SK-N-MC (cell line): Measurements from ENCODE around the gene ZNF804A.

Source experiments
- DNase-seq: peaks from one replicate; pipeline ENCODE4 v3.0.0-alpha.2; 2011; ENCODE audit warnings: low read depth, low spot score
- H3K27ac ChIP-seq: fragments of 200-600 bp; sonication (generic); 2 replicates; pipeline ENCODE4 v1.5.1; 2016; ENCODE audit warnings: mixed run types
- H3K36me3 ChIP-seq: fragments of 200-600 bp; sonication (generic); 2 replicates; pipeline ENCODE4 v1.6.1; 2017; ENCODE audit warnings: antibody characterized with exemption, low read length, mixed read lengths; ENCODE audit not compliant: insufficient read depth
- H3K4me3 ChIP-seq: fragments of 200-600 bp; sonication (generic); 2 replicates; pipeline ENCODE4 v1.5.1; 2016
- H3K9ac ChIP-seq: fragments of 200-600 bp; sonication (generic); 2 replicates; pipeline ENCODE4 v1.8.0; 2017; ENCODE audit warnings: mixed run types, mixed read lengths; ENCODE audit not compliant: insufficient read length
- H3K9me3 ChIP-seq: fragments of 200-600 bp; sonication (generic); 2 replicates; pipeline ENCODE4 v1.6.1; 2017; ENCODE audit warnings: low read depth, mild to moderate bottlenecking, antibody characterized with exemption, low read length, moderate library complexity, mixed read lengths
- EZH2 ChIP-seq: fragments of 200-600 bp; sonication (generic); IDR thresholded peaks from one replicate; pipeline ENCODE4 v1.6.1; 2017; ENCODE audit warnings: antibody characterized with exemption
- FOXP2 ChIP-seq: optimal IDR thresholded peaks from 2 replicates; pipeline ENCODE3; 2011; ENCODE audit warnings: mild to moderate bottlenecking, moderate library complexity; ENCODE audit not compliant: insufficient read depth; ENCODE audit errors: extremely low read length, control extremely low read depth
- POLR2AphosphoS5 ChIP-seq: IDR thresholded peaks from 2 replicates; pipeline ENCODE4 v1.6.1; 2012; ENCODE audit warnings: mild to moderate bottlenecking, low read depth, low read length, borderline replicate concordance

The ZNF804A gene

DNA sequence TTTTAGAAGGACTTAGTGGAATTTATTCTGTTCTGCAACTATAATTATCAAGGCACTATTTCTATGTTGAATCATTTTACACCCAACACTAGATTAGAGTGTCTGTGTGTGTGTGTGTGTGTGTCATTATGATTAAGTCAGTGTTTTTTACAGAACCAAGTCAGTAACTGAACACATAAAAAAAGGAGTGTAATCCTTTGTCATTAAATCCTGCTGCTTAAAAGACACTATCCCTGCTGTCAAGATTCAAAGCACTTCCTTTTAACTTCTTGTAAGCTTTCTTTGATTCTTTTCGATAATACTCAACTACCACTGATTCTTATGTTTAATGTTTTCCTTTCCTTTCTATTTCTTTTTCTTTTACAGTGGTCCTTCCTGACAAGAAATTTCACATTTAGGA lies 306.7 kb downstream of the ZNF804A start:
- Histone ChIP-seq H3K9ac (no peak overlapping the region), H3K9me3 (0 out of 2 replicates have a peak, but pooled peaks cover 1% of the 10 kb centered on the region), H3K27ac (no peak overlapping the region), H3K4me3 (no peak overlapping the region), H3K36me3 (no peaks in the 10 kb centered on the region)
- no peak for DNase-seq
- TF ChIP-seq EZH2 (no peak), FOXP2 (no peak), POLR2AphosphoS5 (no peak)

DNA sequence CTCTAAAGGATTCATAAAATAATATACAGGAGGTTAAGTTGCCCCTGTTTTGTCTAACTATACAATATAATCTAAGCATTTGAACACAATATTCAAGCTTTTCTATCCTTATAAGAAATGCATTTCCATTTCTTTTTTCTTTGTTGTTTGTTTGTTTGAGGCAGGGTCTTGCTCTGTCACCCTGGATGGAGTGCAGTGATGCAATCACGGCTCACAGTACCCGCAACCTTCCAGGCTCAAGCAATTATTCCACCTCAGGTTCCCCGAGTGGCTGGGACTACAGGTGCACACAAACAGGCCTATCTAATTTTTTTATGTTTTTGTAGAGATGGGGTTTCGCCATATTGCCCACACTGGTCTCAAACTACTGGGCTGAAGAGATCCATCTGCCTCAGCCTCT lies 307.8 kb downstream of the ZNF804A start:
- Histone ChIP-seq H3K36me3 (no peaks in the 10 kb centered on the region), H3K9me3 (0 out of 2 replicates have a peak, but pooled peaks cover 6% of the 10 kb centered on the region), H3K4me3 (no peak overlapping the region), H3K9ac (no peak overlapping the region), H3K27ac (no peak overlapping the region)
- DNase-seq: no peak
- TF ChIP-seq POLR2AphosphoS5 (no peak), FOXP2 (no peak), EZH2 (no peak)

DNA sequence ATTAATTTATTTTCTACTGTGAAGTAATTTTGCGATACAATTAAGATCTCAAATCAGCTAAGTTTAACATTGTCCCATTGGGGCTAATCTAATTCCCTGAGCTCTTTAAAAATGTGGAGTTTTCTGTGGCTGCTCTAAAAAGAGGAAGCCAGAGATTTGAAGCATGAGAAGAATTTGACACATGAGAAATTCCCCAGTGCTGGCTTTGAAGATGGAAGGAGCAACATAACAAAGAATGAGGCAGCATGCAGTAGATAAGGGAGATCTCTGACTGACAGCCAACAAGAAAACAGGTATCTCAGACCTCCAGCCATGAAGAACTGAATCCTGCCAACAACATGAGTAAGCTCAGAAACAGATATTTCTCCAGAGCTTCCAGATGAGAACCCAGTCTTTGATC lies 308.4 kb downstream of the ZNF804A start:
- no peak for DNase-seq
- H3K9ac ChIP-seq: no peak overlapping the region
- 0 out of 2 replicates have a peak, but pooled peaks cover 6% of the 10 kb centered on the region for H3K9me3 ChIP-seq
- H3K4me3 ChIP-seq: no peak overlapping the region
- H3K27ac ChIP-seq: no peak overlapping the region
- TF ChIP-seq EZH2: no peak
- TF ChIP-seq POLR2AphosphoS5: no peak
- no peaks in the 10 kb centered on the region for H3K36me3 ChIP-seq

DNA sequence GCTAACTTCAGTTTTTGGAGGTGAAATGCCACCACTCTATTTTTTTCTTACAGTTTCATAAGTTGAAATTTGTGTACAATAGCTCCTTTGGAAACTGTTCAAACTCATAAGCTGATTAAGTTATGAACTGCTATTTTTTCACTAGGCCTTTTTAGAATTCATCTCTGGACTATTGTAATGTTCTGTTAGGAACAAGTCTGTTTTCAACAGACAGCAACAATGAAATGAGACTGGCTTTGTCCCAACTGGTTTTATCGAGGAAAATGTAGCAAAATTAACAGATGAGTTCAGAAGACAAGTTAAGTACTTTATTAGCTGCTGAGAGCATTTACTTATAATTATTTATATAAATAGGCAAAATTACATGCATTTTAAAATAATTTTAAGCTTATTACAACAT lies 310.6 kb downstream of the ZNF804A start:
- no peak overlapping the region for H3K27ac ChIP-seq
- no peak for TF ChIP-seq FOXP2
- no peak for TF ChIP-seq EZH2
- no peak for TF ChIP-seq POLR2AphosphoS5
- no peak overlapping the region for H3K9ac ChIP-seq
- DNase-seq: no peak
- H3K4me3 ChIP-seq: no peak overlapping the region
- H3K9me3 ChIP-seq: 0 out of 2 replicates have a peak, but pooled peaks cover 6% of the 10 kb centered on the region
- no peaks in the 10 kb centered on the region for H3K36me3 ChIP-seq

DNA sequence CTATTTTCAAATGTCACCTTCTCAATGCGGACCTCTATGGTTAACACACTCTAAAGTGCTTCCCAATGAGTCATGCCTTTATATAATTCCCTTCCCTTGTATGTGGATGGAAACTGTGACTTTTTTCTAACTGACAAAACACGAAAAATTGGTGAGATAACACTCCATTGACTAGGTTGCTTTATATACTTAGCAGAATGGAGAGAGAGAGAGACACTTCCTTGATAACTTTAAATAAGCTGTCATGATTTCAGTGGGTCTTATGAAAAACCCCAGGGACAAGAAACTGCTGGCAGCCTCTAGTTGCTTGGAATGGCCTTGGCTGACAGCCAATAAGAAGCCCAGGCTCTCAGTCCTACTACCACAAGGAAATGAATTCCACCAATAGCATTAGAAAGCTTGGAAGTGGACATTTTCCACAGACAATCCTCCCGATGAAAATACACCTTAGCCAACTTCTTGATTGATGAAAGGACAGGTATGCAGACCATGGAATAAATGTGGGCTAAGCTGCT lies 322.2 kb downstream of the ZNF804A start:
- DNase-seq: no peak
- Histone ChIP-seq H3K4me3 (no peak overlapping the region), H3K9me3 (no peaks in the 10 kb centered on the region), H3K36me3 (no peaks in the 10 kb centered on the region), H3K27ac (no peak overlapping the region), H3K9ac (no peak overlapping the region)
- TF ChIP-seq EZH2 (no peak), POLR2AphosphoS5 (no peak), FOXP2 (no peak)

DNA sequence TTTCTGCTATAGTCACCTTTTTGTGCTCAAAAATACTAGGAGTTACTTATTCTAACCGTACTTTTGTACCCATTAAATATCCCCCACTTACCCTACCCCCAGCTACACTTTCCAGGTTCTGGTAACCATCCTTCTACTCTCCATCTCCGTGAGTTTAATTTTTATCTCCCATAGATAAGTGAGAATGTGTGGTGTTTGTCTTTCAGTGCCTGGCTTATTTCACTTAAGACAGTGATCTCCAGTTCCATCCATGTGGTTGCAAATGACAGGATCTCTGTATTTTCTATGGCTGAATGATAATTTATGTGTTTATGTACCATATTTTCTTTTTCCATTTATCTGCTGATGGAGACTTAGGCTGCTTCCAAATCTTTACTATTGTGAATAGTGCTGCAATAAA lies 323.3 kb downstream of the ZNF804A start:
- Histone ChIP-seq H3K36me3 (no peaks in the 10 kb centered on the region), H3K4me3 (no peak overlapping the region), H3K9ac (no peak overlapping the region), H3K9me3 (no peaks in the 10 kb centered on the region), H3K27ac (no peak overlapping the region)
- no peak for TF ChIP-seq FOXP2
- no peak for TF ChIP-seq EZH2
- TF ChIP-seq POLR2AphosphoS5: no peak
- no peak for DNase-seq

DNA sequence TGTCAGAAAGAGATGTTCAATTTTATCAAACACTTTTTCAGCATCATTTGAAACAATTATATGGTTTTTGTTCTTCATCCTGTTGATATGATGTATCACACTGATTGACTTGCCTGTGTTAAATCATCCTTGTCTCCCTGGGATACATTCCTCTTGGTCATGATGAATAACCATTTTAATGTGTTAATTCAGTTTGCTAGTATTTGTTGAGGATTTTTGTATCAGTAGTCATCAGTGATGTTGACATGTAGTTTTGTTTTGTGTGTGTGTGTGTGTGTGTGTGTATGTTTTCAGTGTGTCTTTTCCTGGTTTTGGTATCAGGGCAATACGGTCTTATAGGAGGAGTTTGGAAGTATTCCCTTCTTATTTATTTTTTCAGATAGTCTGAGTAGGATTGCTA lies 325.4 kb downstream of the ZNF804A start:
- DNase-seq: no peak
- no peak overlapping the region for H3K27ac ChIP-seq
- H3K36me3 ChIP-seq: no peaks in the 10 kb centered on the region
- no peak overlapping the region for H3K9ac ChIP-seq
- no peaks in the 10 kb centered on the region for H3K9me3 ChIP-seq
- no peak overlapping the region for H3K4me3 ChIP-seq
- TF ChIP-seq POLR2AphosphoS5: no peak
- no peak for TF ChIP-seq EZH2
- no peak for TF ChIP-seq FOXP2

DNA sequence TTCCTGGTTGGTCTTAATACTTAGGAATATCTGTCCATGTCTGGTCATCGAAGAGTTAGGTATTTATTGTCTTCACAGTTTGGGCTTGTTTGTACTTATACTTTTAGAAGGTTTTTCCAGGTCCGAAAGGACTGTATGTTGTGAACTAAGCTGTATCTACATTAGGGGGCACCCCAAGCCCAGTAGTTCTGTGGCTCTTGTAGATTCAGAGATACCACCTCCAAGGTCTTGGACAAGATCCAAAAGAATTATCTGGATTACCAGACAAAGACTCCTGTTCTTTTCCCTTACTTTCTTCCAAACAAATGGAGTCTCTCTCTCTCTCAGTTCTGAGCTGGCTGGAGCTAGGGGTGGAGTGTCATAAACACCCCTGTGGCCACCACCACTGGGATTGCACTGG lies 328.7 kb downstream of the ZNF804A start:
- no peak overlapping the region for H3K27ac ChIP-seq
- H3K9ac ChIP-seq: no peak overlapping the region
- TF ChIP-seq POLR2AphosphoS5 (no peak), EZH2 (no peak), FOXP2 (no peak)
- no peaks in the 10 kb centered on the region for H3K9me3 ChIP-seq
- no peaks in the 10 kb centered on the region for H3K36me3 ChIP-seq
- no peak overlapping the region for H3K4me3 ChIP-seq
- DNase-seq: no peak

DNA sequence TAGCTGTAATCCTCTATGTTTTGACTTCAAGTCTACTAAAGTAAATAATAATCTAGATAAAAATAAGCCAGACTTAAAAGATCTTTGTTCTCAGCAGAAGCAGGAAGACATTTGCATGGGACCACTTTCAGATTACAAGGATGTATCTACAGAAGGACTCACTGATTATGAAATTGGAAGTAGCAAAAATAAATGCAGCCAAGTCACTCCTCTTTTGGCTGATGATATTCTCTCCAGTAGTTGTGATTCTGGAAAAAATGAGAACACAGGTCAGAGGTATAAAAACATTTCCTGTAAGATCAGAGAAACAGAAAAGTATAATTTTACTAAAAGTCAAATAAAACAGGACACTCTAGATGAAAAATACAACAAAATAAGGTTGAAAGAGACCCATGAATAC lies 338.4 kb downstream of the ZNF804A start:
- DNase-seq: no peak
- Histone ChIP-seq H3K36me3 (no peaks in the 10 kb centered on the region), H3K27ac (no peak overlapping the region), H3K9me3 (no peaks in the 10 kb centered on the region), H3K4me3 (no peak overlapping the region), H3K9ac (no peak overlapping the region)
- TF ChIP-seq FOXP2 (no peak), EZH2 (no peak), POLR2AphosphoS5 (no peak)
